Right renal pelvis (tissue), 4 donors: Measurements from ENCODE around the gene TCERG1L. TPM values are rescaled to one million over a fixed set of nuclear protein-coding genes. Genes with fewer than 3 reads are reported as not detected.

Experiments
- DNase-seq, 4 donors: peaks; one replicate each; pipeline ENCODE4 v3.0.0-alpha.2; 2013; ENCODE audit warnings: low read depth in 4 of 4, low spot score in 3 of 4, missing footprints in 1 of 4
- polyA plus RNA-seq, 4 donors: library from polyadenylated mRNA; unstranded; fragments of 120-200 nt; gene quantifications; one replicate each; pipeline ENCODE4 v1.2.1, GENCODE V29; 2013; ENCODE audit not compliant: insufficient read length in 4 of 4

Gene TCERG1L
- polyA plus RNA-seq, 4 donors = 1.4 to 2.1 (median 1.8) TPM

DNA sequence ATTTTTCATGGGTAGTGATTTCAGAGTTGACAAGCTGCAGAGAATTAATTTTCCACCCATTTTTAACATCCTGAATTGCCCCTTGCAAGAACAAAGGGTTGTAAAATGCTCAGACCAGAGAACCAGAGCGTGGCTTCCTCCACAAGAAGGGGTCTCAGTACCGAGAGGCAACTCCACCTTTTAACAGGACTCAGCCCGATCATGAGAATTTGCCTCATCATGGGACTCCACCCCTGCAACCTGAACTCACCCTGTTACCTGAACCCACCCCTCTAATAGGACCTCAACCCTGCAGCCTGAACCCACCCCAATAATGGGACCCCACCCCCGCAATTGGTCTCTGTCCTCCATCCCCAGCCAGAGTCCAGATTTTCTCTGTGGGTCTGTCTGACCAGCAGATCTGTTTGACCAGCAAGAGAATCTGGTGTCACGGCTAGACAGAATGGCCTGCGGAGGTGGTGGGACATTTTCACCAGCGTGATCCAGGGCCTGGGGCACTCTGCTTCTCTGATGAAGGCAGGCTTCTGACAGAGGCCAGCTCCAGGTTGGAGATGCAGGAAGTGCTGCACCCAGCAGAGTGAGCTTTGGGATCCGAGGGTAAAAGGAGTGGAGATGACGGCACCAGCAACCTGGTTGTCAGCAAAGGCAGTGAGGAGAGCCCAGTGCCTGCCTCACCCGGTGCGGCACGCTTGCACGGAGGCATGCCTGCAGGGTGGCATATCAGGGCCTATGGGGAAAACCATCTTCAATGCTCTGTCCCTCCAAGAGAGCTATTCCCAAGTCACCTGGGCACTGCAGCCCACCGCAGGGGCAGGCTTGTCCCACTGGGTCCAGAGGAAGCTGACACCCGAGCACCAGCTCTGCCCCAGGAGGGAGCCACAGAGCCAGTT, 136.6 kb downstream of the TCERG1L start:
- DNase-seq = no peak

DNA sequence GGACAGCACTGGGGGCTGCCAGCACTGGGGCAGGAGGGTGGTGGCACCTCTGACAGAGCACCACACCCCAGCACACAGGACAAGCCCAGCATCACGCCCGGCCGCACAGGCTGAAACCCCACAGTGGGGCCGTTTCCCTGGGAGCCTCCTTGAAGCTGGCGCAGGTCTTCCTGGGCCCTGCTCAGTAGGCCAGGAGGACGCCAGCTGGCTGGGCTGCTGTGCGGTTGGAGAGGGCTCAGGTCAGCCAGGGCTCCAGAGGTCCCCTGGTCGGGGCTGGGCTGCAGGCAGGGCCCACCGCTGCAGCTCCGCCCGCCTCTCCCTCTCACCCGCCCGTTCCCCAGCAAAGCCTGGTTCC, 137.3 kb downstream of the TCERG1L start:
- DNase-seq = no peak

DNA sequence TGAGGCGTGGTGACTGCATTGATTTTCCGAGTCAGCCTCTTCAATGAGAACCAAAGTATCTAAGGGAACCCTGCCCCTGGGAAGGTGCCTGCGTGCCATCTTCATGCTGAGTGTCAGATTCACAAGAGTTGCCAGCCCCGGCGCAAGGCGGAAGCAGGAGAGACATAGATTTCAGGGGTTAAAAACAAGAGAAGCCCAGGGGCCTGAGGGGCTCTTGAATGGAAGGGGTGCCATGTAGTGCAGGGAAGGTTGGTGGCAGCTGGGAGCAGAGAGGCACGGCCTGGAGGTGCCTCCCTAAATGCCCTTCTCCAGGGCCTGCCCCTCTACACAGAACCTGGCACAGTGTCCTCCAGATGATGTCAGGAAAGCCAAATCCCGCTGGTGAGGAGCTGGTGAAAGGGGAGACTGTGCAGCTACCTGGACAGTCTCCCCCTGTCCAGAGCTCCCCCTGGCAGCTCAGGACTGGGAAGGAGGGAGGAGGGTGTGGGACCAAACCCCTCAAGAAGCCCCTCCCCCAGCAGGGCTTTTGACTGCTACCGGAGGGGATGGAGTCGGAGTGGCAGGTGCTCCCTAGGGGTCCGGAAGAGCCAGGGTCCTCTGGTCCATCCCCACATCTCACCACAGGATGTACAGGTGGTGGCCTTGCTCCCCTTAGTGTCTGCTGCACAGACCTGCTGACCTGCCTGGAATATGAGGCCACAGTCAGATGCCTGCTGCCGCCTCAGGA, 137.9 kb downstream of the TCERG1L start:
- no peak for DNase-seq

DNA sequence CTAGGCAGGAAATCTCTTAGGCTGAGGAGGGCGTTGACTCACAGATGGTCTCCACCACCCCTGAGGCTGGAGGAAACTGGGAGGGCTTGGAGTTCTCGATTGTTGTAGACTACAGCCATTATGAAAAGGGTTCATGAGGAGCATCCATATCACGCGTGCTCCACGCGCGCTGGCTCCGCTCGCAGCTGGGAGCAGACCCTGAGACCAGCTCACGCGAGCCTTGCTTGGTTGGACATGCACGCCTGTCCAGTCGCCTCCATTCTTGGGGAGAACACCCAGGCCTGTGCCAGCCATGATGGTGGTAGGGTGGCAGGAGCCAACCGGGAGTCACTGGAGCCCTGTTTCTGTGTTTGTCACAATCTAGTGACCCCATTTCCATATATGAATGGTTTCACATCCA, 139.1 kb downstream of the TCERG1L start:
- no peak for DNase-seq

DNA sequence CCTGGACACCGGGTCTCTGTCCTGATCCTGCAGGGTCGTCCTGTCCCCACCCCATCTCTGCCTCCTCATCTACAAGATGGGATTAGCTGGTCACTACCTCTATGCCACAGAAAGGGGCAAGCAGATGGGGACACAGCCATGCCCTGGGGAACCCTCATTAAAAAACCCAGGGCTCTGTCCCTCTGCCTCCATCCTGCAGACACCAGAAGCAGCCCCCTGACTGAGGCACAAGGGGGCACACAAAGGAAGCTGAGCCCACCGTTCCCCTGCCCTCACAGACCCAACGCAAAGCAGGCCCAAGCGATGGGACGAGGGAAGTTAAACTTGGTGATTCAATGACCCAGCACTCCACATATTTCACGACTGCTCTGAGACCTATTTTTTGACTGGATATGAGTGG, 142.4 kb downstream of the TCERG1L start:
- DNase-seq = no peak

DNA sequence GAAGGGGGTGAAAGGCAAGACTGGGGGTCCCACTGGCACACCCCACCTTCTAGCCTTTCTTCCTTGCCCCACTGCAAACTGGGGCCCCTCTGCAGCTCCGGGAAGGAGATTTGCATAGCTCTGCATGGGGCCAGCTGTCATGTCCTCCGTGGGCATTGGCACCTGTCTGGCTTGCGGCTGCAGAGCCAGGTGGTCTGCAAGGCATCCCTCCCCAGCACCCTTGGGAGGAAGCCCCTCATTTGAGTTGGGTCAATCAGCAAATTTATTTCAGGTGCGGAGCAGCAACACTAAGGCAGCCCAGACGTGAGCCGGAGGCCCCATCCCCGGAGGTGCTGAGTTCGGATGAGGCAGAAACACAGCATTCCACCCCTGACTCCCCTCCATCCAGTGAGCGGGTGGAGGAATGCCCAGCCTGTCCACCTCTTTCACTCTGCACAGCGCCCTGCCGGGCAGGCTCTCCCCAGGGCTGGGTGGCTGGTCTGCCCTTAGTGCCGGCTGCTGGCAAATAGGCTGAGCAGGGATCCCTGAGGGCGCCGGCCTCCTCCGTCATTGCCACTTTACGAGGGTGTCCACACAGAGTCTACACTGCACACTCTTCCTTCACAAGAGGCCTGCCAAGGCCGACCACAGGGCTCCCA, 143.2 kb downstream of the TCERG1L start:
- no peak for DNase-seq

DNA sequence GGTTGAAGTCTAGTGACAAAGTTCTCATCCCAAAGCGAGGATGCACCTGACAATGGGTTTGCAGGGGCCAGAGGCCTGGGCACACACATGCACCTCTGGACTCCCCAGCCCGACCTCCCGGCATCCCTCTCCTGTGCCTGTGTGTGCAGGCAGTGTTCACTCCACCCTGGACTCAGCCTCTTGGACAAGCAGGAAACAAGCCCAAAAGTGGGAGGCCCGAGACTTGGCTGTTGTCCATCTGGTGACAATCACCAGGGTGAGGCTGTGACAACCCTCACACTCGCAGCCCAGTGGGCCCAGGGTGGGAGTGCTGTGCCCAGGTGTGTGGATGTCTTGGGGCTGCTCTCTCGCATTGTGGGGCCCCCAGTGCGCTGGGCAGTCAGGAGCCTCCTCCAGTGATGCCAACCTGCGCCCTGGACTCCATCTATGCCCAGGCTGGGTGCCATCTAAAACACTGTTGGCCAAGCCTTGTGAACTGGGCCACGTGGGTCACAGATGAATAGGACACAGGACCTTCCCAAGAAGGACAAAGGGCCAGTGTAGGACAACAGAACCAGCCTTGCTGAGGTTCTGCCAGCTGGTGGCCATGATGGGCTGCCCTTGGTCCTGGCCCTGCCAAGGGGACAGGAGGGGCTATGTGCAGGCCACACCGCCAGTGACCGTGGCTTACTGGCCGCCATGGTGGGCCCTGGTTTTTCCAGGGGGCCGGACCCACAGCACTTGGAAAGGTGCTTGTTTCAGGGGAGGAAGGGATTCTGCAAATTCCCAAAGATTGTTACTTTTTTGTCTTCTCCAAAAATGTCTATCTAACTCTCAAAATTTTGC, 144.3 kb downstream of the TCERG1L start:
- DNase-seq = no peak

DNA sequence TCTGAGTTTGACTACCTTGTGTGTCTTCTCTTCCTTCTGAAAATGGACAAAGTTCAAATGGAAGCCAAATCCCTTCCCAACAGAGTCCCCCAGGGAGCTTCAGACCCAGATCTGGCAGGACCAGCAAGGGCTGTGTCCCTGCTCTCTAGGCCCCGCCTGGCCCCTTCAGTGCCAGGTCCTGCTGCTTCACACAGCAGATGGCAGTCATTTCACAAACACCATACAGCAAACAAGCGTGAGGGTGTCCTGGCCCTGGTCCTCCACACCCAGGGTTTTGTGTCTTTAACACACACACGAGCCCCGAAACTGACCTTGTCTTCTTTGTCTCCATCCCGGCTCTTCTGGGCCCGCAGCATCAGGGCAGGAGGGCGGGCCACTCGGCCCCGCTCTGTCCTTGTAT, 145.0 kb downstream of the TCERG1L start:
- DNase-seq = no peak

DNA sequence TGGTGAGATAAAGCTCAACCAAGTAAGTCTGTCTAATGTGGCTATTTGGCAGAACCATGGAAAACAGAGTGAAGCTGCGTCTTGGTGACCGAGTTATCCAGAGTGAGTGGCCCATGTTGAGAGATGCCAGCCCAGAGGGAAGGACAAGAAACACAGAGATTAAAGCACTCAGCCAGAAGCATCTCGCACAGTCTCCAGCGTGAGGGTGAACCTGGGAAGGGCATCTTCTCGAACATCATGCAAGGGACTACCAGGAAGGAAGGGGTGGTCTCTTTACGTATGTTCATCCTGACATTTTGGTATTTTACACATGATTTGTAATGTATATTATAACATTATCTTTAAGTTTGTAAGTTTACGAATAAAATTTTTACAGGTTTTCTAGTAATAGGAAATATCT, 146.4 kb downstream of the TCERG1L start:
- no peak for DNase-seq

DNA sequence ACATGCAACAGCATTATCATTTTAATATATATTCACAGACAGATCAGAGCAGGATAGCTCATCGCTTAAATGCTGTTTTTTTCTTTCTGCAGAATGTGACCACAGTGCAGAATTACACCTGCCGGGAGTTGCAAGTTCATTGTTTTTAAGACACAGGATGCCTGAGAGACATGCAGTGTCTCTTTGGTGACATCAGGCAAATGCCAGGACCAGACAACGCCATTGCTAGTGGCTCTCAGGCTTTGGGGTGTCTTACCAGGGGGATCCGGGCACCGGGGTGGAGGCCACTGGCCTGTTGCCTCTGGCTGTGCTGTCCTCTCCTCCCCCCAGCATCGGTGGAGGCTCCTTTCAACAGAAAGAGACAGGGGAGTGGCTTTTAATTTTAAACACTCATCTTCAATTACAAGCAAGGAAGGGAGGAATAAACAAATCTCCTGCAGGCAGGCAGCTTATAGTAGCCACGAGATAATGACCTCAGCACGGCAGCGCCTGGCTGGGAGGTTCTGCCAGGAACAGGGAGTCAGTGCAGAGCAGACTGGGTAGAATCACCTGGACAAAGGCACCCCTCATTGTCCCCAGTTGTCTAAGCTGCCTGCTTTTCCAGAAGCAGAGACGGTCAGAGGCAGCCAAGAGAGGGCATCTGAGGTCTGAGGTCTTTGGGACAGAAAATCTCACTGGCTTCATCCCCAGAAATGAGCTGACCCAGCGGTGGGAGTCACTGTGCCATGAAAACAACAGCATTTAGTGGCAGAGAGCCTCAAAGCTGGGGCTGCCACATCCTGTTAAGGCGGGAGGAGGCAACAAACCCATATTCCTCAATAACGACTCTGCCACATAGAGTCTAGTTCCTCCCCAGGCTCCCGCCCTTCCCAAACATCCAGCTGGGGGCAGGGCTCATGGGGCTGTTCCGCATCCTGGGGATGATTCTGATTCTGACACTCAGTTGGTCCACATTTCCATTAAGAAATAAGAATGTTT, 148.4 kb downstream of the TCERG1L start:
- no peak for DNase-seq

DNA sequence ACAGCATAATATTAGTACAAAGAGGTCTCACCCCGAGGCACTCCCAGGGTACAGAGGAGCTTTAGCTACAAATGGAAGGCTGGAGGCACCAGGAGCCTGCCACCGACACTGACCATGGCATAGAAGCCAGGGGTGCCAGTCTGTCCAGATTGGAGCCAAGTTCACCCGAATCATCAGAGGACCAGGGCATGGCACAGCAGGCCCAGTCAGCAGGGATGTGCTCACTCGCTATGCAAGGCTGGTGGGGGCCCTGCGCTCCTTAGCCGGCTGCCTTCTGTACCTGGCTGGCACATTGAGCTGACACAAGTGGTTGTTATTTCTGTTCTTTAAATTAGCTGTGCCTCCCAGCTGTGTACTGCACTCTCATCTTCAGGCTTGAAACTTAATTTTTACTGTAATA, 149.3 kb downstream of the TCERG1L start:
- DNase-seq = no peak

DNA sequence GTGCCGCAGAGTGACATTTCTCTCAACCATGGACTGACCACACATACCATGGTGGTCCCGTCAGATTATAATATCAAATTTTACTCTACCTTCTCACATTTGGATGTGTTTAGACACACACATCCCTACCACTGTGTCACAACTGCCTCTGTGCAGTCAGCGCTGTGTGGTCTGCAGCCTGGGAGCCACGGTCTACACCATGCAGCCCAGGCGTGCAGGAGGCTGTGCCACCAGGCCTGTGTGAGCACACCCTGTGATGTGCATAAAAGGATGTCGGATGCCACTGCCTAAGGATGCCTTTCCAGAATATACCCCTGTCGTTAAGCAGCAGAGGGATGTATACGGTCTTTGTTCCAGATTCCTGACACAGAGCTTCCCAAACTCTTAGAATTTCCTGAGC, 150.4 kb downstream of the TCERG1L start:
- no peak for DNase-seq

DNA sequence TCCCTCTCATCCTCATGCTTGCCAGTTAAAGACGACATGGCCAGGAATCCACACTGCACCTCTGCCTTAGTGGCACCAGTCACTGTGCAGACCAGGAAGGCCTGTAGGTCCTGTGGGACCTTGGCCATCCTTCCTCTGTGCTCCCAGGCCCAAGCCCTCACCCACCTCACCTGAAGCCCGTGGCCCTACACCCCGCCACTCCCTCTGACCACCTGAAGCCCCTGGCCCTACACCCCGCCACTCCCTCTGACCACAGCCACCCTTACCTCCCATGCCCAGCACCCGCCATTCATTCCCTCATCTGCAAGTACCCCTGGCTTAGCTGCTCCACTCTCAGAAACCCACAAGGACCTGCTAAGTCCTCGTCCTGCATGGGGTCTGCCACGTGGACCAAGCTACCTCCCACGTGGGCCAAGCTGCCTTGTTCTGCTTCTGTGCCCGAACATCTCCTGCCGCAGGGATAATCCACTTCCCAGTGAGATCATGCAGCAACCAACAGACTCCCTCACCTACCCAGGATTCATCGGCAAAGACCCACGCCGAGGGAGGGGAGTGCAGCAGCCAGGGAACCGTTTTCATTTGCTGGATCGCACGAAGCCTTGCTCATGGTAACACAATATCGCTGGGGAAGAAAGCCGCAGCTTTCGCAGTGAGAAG, 151.2 kb downstream of the TCERG1L start:
- no peak for DNase-seq

DNA sequence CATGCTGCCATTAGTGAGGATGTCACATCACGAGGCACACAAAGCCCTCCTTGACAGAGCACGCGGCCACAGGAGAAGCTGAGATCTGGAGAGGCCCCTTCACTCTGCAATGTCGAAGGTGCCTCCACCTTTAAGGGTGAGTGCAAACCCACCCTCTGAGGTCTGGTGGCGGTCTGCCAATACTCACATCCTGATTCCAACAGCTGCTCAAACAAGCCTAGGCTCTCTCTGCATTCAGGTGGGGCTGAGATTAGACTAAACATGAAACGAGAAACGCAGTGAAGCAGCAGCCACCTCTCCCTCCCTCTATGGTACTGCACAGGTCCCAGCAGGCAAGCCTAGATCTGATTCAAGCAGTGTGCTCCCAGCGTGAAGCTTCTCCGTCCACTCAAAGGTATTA, 151.8 kb downstream of the TCERG1L start:
- DNase-seq = no peak

DNA sequence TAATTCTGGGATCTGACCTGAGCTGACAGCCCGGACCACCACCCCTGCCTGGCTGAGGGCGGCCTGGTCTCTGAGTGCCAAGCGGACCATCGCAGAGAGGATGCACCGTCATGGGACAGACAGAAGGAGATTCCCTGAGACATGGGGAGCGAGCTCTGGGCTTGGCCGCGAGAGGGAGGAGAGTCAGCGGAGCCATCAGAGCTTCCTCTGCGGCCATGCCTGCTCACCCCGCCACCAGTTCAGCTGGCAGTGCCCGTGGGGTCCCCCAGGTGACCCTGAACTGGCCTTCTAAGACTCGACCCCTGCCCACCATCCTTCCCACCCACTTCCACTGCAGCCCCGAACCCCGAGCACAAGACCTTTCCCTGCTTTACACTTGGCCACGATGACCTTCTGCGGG, 152.8 kb downstream of the TCERG1L start:
- no peak for DNase-seq

DNA sequence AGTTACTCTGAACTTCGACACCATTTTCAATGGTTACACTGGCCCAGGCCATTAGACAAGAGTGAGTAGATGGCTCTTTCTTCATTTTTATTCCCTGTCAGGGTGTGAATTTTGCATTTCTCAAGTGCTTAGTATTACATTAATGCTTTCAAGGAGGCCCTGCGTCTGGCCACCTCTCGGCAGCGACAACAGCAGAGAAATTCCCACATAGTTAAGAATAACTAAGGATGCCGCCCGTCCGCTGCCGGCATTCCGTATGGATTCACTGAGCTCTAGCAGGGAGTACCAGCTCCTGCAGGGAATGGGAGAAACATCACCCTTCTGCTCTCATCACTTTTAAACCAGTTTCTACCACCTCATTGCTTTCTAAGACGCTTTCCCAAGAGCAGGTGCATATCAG, 153.6 kb downstream of the TCERG1L start:
- DNase-seq = no peak

DNA sequence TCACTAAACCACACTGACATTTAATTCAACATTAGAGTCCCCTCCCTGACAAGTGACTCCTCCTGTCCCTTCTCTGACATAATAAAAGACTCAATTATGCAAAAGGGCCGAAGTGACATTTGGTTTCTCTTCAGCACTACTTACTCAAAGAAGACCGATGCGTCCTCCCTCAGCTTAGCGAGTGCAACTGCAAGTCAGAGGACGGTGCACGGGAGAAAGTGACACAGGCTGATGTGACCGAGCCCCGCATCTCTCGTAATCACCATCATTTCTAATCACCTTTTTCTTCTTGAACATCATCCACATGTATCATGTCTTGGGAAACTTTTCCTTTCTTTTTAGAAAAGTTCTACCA, 155.7 kb downstream of the TCERG1L start:
- no peak for DNase-seq

DNA sequence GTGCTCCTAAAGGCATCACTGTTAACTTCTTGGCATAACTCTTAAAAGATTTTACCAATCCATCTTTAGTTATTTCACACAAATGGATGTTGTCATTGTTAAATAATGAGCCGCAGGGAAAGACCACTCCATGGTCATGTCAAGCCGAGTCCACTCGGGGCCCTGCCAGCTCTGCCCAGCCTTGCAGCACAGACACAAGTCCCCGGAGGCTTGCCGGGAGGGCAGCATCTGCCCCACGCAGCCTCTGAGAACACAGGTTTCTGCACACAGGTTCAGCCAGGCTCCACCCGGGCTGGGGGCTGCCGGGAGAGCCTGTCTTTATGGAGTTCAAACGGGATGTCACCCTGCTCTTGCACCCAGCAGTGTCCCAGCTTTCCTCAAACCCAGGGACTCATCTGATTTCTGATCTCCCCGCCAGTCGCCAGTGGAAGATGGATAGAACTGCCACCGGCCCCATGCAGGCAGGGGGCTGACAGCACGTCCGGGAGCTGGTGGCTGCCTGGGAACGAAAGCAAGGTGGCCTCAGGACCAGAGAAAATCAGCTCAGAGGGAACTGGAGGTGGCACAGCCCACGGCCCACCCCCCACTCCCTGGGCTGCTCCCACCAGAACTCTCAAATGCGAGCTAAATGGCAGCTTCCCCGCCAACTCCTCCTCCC, 156.2 kb downstream of the TCERG1L start:
- no peak for DNase-seq
